Measurements from ENCODE around the gene MYL1. TPM values are rescaled to one million over a fixed set of nuclear protein-coding genes. Genes with fewer than 3 reads are reported as not detected.

The MYL1 gene
- total and polyA plus RNA-seq, 2 of the 8 experiments (the other 6 are each of a cell fraction or from before 2014, with no cell fraction given) = not detected

GRCh38 chr2:210264282-210264681, 50.7 kb downstream of the MYL1 start (continued):
- TF ChIP-seq RXRA (IDR thresholded peaks at IDR 0.05; ENCODE audit: insufficient read depth, low read depth, low read length) (no peak), SRF (IDR thresholded peaks at IDR 0.05; ENCODE audit: low read depth, low read length) (no peak), NRF1 (IDR thresholded peaks at IDR 0.05; ENCODE audit: low read depth, low read length) (no peak), SIRT6 (IDR thresholded peaks at IDR 0.05; ENCODE audit: low read length) (no peak), BRCA1 (IDR thresholded peaks at IDR 0.05; ENCODE audit: low read depth, low read length) (no peak), TAF7 (optimal IDR thresholded peaks at IDR 0.05; ENCODE audit: borderline replicate concordance, low read depth, low read length) (no peak), ZNF274 (IDR thresholded peaks at IDR 0.05; ENCODE audit: borderline replicate concordance, extremely low read depth, low read length) (no peak), POLR2AphosphoS5 (IDR thresholded peaks at IDR 0.05; ENCODE audit: low read depth, low read length) (no peak)

All from H1 (cell line).